Endothelial cell of umbilical vein (primary cell): Measurements from ENCODE around the gene ATP9B.

Experiments
- CTCF ChIP-seq, 2 donors: IDR thresholded peaks; 1 replicate in 1 of 2; 2 replicates in 1 of 2; pipeline ENCODE4 v1.5.1; 2011; ENCODE audit warnings: low read length in 2 of 2, mild to moderate bottlenecking in 2 of 2, moderate library complexity in 2 of 2, control low read depth in 1 of 2, inconsistent platforms in 1 of 2, low read depth in 1 of 2; ENCODE audit not compliant: insufficient read depth in 1 of 2; ENCODE audit errors: extremely low read depth in 1 of 2
- EZH2 ChIP-seq: IDR thresholded peaks from 2 replicates; pipeline ENCODE4 v1.6.1; 2012; ENCODE audit warnings: borderline replicate concordance, low read depth, mild to moderate bottlenecking, moderate library complexity, low read length, inconsistent platforms; ENCODE audit not compliant: severe bottlenecking
- FOS ChIP-seq: IDR thresholded peaks from 2 replicates; pipeline ENCODE4 v1.6.1; 2011; ENCODE audit warnings: mild to moderate bottlenecking, low read length, moderate library complexity, borderline replicate concordance; ENCODE audit not compliant: insufficient read depth
- GATA2 ChIP-seq: IDR thresholded peaks from 2 replicates; pipeline ENCODE4 v1.7.0; 2011; ENCODE audit warnings: low read depth, mild to moderate bottlenecking, moderate library complexity, mixed read lengths, low read length; ENCODE audit not compliant: insufficient read length, insufficient read depth
- MAX ChIP-seq: IDR thresholded peaks from 2 replicates; pipeline ENCODE4 v1.6.1; 2011; ENCODE audit not compliant: insufficient read depth, insufficient read length
- MYC ChIP-seq: IDR thresholded peaks from one replicate; pipeline ENCODE4 v1.6.1; 2011; ENCODE audit warnings: mild to moderate bottlenecking, low read depth, low read length
- POLR2A ChIP-seq: IDR thresholded peaks from 2 replicates; pipeline ENCODE4 v1.6.1; 2012; ENCODE audit warnings: low read depth, mild to moderate bottlenecking, control low read depth, low read length
- POLR2AphosphoS5 ChIP-seq: IDR thresholded peaks from 2 replicates; pipeline ENCODE4 v1.6.1; 2012; ENCODE audit warnings: low read depth, mild to moderate bottlenecking, control low read depth, low read length, moderate library complexity; ENCODE audit not compliant: insufficient read depth

- TF ChIP-seq POLR2A (no peak), POLR2AphosphoS5 (no peak), EZH2 (no peak), CTCF (IDR thresholded peaks at IDR 0.05; ENCODE audit: extremely low read depth in 1 of 2, insufficient read depth in 1 of 2, low read depth in 1 of 2, low read length in 2 of 2) (no peak), FOS (no peak), MYC (no peak), MAX (no peak), GATA2 (no peak)
These were observed 334.8 kb downstream of the ATP9B start for GRCh38 chr18:79403723-79404566.
